Keratinocyte (primary cell): ENCODE data around the gene PM20D2. TPM values are rescaled to one million over a fixed set of nuclear protein-coding genes. Genes with fewer than 3 reads are reported as not detected.

Source experiments
- DNase-seq: peaks from one replicate; pipeline ENCODE4 v3.0.0-alpha.2; 2011; ENCODE audit warnings: low read depth, missing footprints, low spot score
- FAIRE-seq: peaks from 2 replicates; lab custom pipeline; 2011; peaks lifted over from hg19 to GRCh38; lab: Jason Lieb, UNC
- H2AFZ ChIP-seq: 2 replicates; pipeline ENCODE4 v1.6.0; 2012; ENCODE audit warnings: low read length, control low read depth, inconsistent platforms; ENCODE audit not compliant: control insufficient read depth
- H3K27ac ChIP-seq: 2 replicates; pipeline ENCODE4 v1.5.1; 2011; ENCODE audit warnings: low read length; ENCODE audit not compliant: control insufficient read depth, insufficient read depth
- H3K27me3 ChIP-seq: 3 replicates; pipeline ENCODE4 v1.6.0; 2011; ENCODE audit warnings: low read length; ENCODE audit not compliant: control insufficient read depth, insufficient read depth; ENCODE audit errors: extremely low read depth
- H3K36me3 ChIP-seq, 2 experiments: 2 replicates in 1 of 2; 3 replicates in 1 of 2; pipeline ENCODE4 v1.5.1; 2011; ENCODE audit warnings: low read length in 2 of 2, mild to moderate bottlenecking in 1 of 2; ENCODE audit not compliant: control insufficient read depth in 2 of 2, insufficient read depth in 2 of 2; ENCODE audit errors: extremely low read depth in 1 of 2
- H3K4me1 ChIP-seq: 3 replicates; pipeline ENCODE4 v1.5.1; 2011; ENCODE audit warnings: low read length; ENCODE audit not compliant: control insufficient read depth, insufficient read depth; ENCODE audit errors: extremely low read depth
- H3K4me2 ChIP-seq: 3 replicates; pipeline ENCODE4 v1.6.0; 2011; ENCODE audit warnings: low read depth, low read length; ENCODE audit not compliant: control insufficient read depth, insufficient read depth; ENCODE audit errors: extremely low read depth
- H3K4me3 ChIP-seq, 3 experiments: fragments of 200-600 bp in 1 of 3; sonication (generic) in 1 of 3; 2 replicates in 2 of 3; 3 replicates in 1 of 3; pipeline ENCODE4 v1.5.1; 2011 to 2016; ENCODE audit warnings: low read length in 3 of 3, mild to moderate bottlenecking in 3 of 3, control low read depth in 2 of 3, inconsistent platforms in 1 of 3, low read depth in 1 of 3, mixed read lengths in 1 of 3, mixed run types in 1 of 3, moderate library complexity in 1 of 3; ENCODE audit not compliant: control insufficient read depth in 2 of 3, insufficient read depth in 2 of 3; ENCODE audit errors: extremely low read depth in 1 of 3
- H3K79me2 ChIP-seq: 2 replicates; pipeline ENCODE4 v1.6.0; 2012; ENCODE audit warnings: low read length; ENCODE audit not compliant: control insufficient read depth, insufficient read depth
- H3K9ac ChIP-seq: 3 replicates; pipeline ENCODE4 v1.6.0; 2011; ENCODE audit warnings: low read length; ENCODE audit not compliant: control insufficient read depth, insufficient read depth; ENCODE audit errors: extremely low read depth
- H3K9me1 ChIP-seq: 3 replicates; pipeline ENCODE4 v1.6.0; 2011; ENCODE audit warnings: low read length; ENCODE audit not compliant: control insufficient read depth, insufficient read depth; ENCODE audit errors: extremely low read depth
- H3K9me3 ChIP-seq: 2 replicates; pipeline ENCODE4 v1.5.1; 2012; ENCODE audit warnings: low read depth, low read length; ENCODE audit not compliant: control insufficient read depth
- H4K20me1 ChIP-seq: 3 replicates; pipeline ENCODE4 v1.6.0; 2011; ENCODE audit warnings: low read length; ENCODE audit not compliant: control insufficient read depth, insufficient read depth; ENCODE audit errors: extremely low read depth
- CTCF ChIP-seq, 3 experiments: IDR thresholded peaks in 1 of 3; conservative IDR thresholded peaks in 1 of 3; optimal IDR thresholded peaks in 1 of 3; 2 replicates in 2 of 3; 3 replicates in 1 of 3; pipeline versions ENCODE3 to v1.5.1; 2011; ENCODE audit warnings: low read length in 3 of 3, mild to moderate bottlenecking in 3 of 3, moderate library complexity in 2 of 3, control low read depth in 1 of 3, inconsistent platforms in 1 of 3; ENCODE audit not compliant: insufficient read depth in 2 of 3; ENCODE audit errors: extremely low read depth in 1 of 3
- EZH2 ChIP-seq: IDR thresholded peaks from one replicate; pipeline ENCODE4 v1.6.1; 2012; ENCODE audit warnings: inconsistent platforms, mild to moderate bottlenecking, low read length, moderate library complexity
- dilution Hi-C: fragments of 300-500 bp; cut with MboI; formaldehyde crosslinking; loops from one replicate; pipeline ENCODE4 v1.7.0; 2020; ENCODE audit warnings: low sequenced_read_pairs; ENCODE audit not compliant: extremely low pct_ligation_motif_present
- polyA plus RNA-seq, 5 experiments: library from polyadenylated mRNA; depleted of rRNA in 3 of 5; stranded (reverse) in 3 of 5; stranded (forward) in 1 of 5; unstranded in 1 of 5; fragments of >200 nt; gene quantifications; 1 replicate in 1 of 5; 2 replicates in 3 of 5; 3 replicates in 1 of 5; pipeline versions ENCODE4 v1.2.1 to v1.2.3, GENCODE V29; 2011 to 2012; ENCODE audit warnings: missing spikeins in 2 of 5, low read depth in 1 of 5, low replicate concordance in 1 of 5

The PM20D2 gene
- polyA plus RNA-seq, 1 donor (not counting 4 experiments of a cell fraction or from before 2014, with no cell fraction given): 7.9 TPM

- Histone ChIP-seq H3K4me1 (no peaks in the 10 kb centered on the region), H3K36me3 (no peaks in the 10 kb centered on the region), H3K27me3 (no peaks in the 10 kb centered on the region), H3K4me3 (no peak overlapping the region), H3K4me2 (no peak overlapping the region), H2AFZ (no peak overlapping the region), H3K27ac (no peak overlapping the region), H4K20me1 (no peaks in the 10 kb centered on the region), H3K79me2 (no peaks in the 10 kb centered on the region), H3K9me3 (no peaks in the 10 kb centered on the region), H3K9me1 (no peaks in the 10 kb centered on the region), H3K9ac (no peak overlapping the region)
- DNase-seq (no peak), FAIRE-seq (no peak)
- dilution Hi-C loops: no loop called here
- TF ChIP-seq EZH2 (no peak), CTCF (optimal IDR thresholded peaks at IDR 0.05 in 1 of 3, IDR thresholded peaks at IDR 0.05 in 1 of 3, conservative IDR thresholded peaks at IDR 0.05 in 1 of 3; ENCODE audit: extremely low read depth in 1 of 3, insufficient read depth in 2 of 3, low read length in 3 of 3) (no peak)
Measured at GRCh38 chr6:89132057-89132456, 13.8 kb upstream of the PM20D2 start.

- Histone ChIP-seq H3K27me3 (no peaks in the 10 kb centered on the region), H3K4me3 (no peak overlapping the region), H4K20me1 (no peaks in the 10 kb centered on the region), H3K4me1 (no peaks in the 10 kb centered on the region), H3K4me2 (no peak overlapping the region), H3K79me2 (no peaks in the 10 kb centered on the region), H2AFZ (no peak overlapping the region), H3K27ac (no peak overlapping the region), H3K9me3 (no peaks in the 10 kb centered on the region), H3K36me3 (no peaks in the 10 kb centered on the region), H3K9me1 (no peaks in the 10 kb centered on the region), H3K9ac (no peak overlapping the region)
- dilution Hi-C loops: no loop called here
- TF ChIP-seq EZH2 (no peak), CTCF (optimal IDR thresholded peaks at IDR 0.05 in 1 of 3, IDR thresholded peaks at IDR 0.05 in 1 of 3, conservative IDR thresholded peaks at IDR 0.05 in 1 of 3; ENCODE audit: extremely low read depth in 1 of 3, insufficient read depth in 2 of 3, low read length in 3 of 3) (no peak)
- FAIRE-seq (no peak), DNase-seq (no peak)
Measured at GRCh38 chr6:89133981-89134380, 11.9 kb upstream of the PM20D2 start.
